ENCODE data around the gene CLRN3.

- TF ChIP-seq EZH2 (IDR thresholded peaks at IDR 0.05; ENCODE audit: insufficient read depth, poor library complexity, severe bottlenecking) (no peak), EZH2phosphoT487 (IDR thresholded peaks at IDR 0.05; ENCODE audit: insufficient read depth, low read depth) (no peak)
Measured at GRCh38 chr10:127906548-127907377, 14.0 kb upstream of the CLRN3 start, which contains the start of gene PTPRE.

Measured in GM23248 (cell line).